Measurements from ENCODE around the gene NR0B1.

- TF ChIP-seq, protein P1, sequence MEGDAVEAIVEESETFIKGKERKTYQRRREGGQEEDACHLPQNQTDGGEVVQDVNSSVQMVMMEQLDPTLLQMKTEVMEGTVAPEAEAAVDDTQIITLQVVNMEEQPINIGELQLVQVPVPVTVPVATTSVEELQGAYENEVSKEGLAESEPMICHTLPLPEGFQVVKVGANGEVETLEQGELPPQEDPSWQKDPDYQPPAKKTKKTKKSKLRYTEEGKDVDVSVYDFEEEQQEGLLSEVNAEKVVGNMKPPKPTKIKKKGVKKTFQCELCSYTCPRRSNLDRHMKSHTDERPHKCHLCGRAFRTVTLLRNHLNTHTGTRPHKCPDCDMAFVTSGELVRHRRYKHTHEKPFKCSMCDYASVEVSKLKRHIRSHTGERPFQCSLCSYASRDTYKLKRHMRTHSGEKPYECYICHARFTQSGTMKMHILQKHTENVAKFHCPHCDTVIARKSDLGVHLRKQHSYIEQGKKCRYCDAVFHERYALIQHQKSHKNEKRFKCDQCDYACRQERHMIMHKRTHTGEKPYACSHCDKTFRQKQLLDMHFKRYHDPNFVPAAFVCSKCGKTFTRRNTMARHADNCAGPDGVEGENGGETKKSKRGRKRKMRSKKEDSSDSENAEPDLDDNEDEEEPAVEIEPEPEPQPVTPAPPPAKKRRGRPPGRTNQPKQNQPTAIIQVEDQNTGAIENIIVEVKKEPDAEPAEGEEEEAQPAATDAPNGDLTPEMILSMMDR (IDR thresholded peaks at IDR 0.05) = no peak
- TF ChIP-seq POLR2A (IDR thresholded peaks at IDR 0.05) = no peak
These were observed 49.3 kb downstream of the NR0B1 start for GRCh38 chrX:30259927-30260326.

Measured in testis (tissue), 2 donors.